ENCODE measurements around the gene DAGLB. TPM values are rescaled to one million over a fixed set of nuclear protein-coding genes. Genes with fewer than 3 reads are reported as not detected.
"Not testable (repeated sequence)": the region's sequence is repeated elsewhere in the genome, so short reads cannot be mapped to it uniquely, and the experiment has no call there.

The DAGLB gene
- total RNA-seq, 1 donor from 2014 or later: 16.8 TPM

DNA sequence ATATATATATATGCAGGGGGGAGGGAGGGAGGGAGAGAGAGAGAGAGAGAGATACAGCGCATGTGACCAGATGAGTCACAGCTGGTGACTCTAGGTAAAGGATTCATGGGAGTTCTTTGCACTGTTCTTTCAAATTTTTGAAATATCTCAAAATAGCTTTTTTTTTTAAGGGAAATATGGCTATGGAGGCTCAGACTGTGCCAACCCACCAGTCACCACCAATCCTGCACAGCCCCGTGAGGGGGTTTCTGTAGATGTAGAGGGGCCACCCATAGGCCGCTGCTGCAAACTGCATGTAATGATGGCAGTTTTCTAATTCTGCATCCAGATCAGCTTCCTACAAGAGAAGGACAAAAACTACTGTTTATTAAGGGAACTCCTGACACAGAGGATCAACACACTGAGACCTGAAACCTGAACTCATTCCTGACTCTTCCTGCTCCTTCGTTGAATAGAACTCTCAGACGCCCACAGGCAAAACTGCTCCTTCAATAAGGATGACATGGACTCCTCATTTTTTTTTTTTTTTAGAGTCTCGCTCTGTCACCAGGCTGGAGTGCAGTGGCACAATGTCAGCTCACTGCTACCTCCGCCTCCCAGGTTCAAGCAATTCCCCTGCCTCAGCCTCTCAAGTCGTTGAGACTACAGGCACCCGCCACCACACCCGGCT lies 17.3 kb downstream of the DAGLB start:
- DNase-seq (ENCODE audit: low spot score): no peak

DNA sequence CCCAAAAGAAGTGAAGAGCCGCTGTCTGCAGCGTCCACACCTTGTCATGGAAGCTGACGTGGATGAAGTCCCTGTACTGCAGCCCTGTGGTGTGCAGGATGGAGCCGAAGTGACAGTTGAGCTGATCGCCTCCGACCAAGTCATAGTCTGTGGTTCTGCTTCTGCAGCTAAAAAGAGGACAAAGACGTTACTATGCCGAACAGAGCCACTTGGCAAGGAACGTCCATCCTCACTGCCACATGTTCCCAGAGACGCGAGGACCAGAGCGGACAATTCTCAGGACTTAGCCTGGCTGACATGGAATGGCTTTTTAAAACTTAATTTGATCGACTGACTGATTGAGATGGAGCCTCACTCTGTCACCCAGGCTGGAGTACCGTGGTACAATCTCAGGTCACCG lies 21.8 kb downstream of the DAGLB start:
- no peak for DNase-seq (ENCODE audit: low spot score)

DNA sequence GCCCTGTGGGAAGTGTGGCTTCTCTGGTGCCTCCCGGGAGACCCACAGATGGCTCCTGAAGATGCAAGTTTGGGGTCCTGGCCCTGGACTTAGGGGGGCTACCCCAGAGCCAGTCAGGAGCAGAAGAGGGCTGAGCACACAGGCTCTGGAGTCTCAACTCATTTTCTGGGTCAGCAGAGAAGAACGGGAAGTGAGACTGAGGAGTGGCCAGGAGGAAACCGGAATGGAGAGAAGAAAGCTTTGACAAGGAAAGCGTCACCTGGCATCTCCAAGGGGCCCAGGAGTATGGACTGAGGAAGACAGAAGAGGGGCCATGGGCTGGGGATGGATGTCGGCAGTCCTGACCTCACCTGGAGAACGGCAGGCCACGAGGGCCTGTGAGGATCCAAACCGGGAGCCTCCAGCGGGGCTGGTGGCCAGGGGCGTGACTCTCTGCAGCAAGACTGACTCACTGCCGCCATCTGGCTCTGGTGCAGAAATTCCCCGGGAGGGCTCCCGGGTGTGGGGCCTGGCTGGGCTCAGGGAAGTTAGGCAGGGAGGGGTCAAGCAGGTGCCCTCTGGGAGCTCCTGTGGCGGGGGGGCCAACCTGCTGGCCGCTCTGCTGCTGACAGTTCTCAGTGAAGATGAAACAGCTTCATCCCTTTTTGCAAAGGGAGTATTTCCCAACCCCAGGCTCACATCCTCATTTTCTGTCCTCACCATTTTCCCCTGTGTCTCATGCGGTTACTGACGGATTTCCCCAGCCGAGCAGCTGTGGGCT lies 23.6 kb downstream of the DAGLB start:
- no peak for DNase-seq (ENCODE audit: low spot score)

DNA sequence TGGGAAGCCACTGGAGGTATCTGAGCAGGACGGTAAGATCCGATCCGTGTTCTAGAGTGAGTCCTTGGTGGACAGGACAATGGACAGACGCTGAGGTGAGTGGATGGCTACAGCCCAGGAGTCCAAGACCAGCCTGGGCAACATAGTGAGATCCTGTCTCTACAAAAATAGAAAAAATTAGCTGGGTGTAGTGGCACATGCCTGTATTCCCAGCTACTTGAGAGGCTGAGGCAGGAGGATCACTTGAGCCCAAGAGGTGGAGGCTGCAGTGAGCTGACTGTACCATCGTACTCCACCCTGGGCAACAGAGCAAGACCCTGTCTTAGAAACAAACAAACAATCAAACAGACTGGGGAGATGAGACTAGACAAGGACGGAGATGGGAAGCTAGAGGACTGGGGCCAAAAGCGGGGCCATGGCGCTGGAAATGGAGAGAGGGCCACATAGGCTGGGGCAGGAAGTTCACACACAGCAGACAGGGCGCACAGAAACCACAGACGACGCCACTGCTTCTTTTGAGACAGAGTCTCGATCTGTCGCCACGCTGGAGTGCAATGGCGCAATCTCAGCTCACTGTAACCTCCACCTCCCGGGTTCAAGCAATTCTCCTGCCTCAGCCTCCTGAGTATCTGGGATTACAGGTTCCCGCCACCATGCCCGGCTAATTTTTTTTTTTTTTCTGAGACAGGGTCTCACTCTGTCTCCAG lies 24.7 kb downstream of the DAGLB start:
- DNase-seq (ENCODE audit: low spot score): no peak

DNA sequence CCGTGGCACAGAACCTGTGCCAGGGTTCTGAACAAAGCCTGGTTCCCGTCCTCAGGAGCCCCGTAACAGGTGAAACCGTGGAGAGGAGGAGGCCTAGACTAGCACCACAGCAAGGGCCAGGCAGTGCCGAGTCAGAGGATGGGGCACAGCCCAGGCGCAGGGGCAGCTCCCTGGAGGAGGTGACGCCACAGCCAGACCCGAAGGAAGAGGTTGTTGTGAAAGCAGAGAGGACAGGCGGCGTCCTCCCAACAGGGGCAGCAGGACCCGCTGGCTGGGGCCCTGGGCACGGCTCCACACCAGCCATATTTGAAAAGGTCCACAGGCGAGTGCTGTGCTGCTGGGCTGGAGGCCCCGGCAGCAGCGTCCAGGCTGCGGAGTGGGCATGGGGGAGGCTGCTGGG lies 25.7 kb downstream of the DAGLB start:
- DNase-seq (ENCODE audit: low spot score): no peak

DNA sequence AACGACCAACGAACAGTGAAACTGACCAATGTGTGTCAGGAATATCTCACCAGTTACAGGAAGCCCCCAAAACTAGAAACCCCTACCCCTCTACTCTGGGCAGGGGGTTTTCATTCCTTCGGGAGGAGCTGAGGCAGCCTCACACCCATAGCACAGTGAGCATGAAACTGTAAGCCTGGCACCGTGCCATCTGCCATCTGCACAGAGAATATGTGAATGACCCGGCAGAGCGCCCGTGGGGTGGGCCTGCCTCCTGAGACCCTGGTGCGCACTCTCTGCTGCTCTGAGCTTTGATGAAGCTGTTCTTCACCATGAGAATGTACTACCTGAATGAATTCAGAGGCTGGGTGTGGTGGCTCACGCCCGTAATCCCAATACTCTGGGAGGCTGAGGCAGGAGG lies 27.1 kb downstream of the DAGLB start:
- no peak for DNase-seq (ENCODE audit: low spot score)

DNA sequence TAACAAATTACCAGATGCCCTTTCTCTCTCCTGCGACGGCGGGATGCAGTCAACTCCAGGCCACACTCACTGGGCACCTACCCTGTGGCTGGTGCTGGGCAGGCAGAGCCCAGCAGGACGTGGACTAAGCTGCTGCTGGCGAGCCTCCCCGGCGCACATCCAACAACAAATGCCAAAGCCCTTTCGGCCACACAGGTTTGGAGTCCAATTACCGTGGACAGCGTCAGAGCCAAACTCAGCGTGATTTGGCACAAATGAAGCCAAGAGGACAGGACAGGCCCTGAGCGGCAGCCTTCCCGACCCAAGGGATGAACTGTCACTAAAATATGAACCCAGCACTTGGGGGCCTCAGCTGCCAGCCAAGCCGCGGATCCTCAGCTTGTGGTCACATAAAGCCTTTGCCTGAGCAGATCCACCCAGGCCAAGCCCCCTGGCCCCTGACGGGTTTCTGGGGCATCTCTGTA lies 28.4 kb downstream of the DAGLB start:
- no peak for DNase-seq (ENCODE audit: low spot score)

DNA sequence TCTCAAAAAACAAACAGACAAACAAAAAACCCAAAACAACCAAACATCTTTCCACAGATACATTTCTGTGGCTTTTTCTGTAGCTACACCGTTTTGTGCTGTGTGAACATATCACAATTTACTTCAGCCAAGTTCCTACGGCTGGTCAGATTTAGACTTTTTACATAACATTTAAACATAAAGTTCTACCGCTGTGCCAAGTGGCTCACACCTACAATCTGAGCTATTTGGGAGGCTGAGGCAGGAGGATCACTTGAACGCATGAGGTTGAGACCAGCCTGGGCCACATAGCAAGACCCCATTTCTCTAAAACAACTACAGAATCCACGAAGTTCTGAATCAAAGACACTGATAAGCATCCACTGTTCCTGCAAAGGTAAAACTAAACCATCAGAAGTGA lies 30.3 kb downstream of the DAGLB start:
- DNase-seq (ENCODE audit: low spot score): no peak

DNA sequence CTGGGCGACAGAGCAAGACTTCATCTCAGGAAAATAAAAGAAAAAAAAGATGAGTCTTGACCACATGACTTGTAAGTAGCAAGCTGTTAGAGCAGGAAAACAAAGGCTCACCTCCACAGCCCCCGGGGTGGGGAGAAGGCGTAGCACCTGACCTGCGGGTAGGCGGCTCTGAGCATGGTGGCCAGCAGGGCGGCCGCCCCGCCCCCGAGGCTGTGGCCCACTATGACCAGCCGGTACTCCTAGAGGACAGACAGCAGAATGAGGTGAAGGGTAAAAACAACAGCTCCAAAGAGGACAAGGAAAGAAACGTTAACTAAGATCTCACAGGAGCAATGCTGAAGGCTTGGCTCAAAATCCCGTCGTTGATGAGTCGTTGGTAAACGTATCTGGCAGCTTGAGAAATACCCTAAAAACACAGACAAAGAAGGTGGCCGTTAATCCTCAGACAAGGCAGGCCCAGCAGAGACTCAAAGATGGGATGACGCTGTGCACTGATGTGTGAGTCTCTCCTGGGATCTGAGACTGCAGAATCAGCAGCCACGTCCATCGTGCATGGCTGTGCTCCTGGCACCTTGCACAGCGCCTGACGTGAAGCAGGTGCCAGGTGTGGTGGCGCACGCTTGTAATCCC lies 31.1 kb downstream of the DAGLB start:
- no peak for DNase-seq (ENCODE audit: low spot score)

DNA sequence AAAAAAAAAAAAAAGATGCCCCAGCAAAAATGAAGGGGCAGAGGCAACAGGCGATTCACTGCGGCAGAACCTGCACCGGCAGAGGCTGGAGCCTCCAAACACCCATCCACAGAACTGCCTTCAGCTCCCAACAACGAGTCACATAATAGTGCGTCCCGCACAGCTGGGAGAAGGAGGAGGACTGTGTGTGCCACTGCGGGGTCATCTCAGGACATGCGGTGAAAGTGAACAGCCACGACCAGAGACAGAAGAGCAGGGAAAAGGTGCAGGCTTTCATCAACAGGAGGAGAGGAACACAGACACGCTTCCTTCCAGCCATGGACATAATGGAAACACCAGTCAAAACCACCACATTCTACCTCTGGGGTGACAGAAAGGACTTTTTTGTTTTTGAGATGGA lies 34.1 kb downstream of the DAGLB start:
- DNase-seq (ENCODE audit: low spot score): no peak

DNA sequence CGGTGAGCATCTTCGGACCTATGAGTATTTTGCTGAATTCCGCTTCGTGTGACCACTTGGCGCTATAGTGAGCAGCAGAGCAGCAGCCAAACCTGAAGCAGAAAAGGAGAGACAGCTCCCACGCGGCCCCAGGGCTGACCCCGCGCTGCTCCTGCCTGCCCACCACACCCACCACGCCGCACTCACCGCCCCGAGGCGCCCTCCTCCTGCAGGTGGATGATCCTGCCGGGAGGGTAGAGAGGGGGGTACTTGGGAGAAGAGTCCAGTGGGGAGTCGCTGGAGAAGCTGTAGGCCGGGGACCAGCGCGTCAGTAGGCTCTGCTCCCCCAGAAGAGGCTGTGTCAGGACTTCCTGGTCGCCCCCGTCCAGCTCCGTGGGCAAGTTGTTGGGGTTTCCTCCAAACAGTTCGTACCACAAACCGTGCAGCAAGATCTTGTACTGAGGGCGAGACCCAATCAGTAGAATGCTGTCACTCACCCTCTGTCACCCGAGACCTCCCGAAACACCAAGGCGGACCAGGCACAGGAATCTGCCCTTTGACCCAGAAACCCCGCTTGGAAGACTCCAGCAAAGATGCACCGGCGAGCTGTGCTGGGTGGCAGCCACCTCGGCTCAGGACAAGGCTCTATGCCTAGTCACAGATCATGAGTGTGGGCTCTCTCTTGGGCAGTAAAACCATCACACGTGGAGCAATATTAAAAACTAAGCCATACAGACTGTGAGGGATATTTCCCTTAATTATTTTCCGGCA lies 37.6 kb downstream of the DAGLB start:
- DNase-seq (ENCODE audit: low spot score): no peak

DNA sequence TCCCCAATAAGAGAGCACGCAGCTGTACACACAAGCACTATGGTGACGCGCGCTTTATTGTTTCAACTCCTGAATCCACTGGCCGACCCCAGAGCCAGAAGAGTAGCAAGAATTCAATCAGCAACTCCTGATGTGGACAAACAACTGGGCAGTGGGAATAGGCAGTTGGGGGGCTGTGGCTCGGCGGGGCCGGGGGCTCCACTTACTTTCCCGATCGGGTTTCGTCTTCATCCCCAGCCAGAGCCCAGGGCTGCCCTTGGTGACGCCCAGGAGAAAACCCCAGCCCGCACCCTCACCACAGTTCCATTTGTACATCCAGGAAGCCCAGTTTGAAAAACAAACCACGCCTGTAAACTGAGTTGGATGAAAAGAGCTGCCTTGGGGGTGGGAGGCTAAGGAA lies 38.7 kb downstream of the DAGLB start:
- DNase-seq (ENCODE audit: low spot score): no peak

DNA sequence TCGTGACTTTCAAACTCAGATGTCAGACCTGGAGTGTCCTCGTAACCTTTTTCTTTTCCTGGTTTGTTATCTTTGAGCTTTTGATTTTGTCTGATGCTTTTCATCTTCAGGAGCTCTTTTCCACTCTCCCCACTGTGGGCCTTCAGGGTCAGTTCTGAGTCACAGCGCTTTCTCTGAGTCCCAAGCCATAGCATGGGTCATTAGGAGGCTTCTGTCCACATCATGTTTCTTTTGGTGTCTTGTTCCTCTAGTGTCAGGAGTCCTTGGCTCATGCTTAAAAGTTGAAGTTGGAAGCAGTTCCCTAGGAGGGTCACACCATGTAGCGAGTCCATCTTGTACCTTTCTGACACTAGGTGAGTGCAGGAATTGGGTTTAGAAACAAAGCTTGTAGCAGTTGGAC lies 40.3 kb downstream of the DAGLB start:
- no peak for DNase-seq (ENCODE audit: low spot score)

DNA sequence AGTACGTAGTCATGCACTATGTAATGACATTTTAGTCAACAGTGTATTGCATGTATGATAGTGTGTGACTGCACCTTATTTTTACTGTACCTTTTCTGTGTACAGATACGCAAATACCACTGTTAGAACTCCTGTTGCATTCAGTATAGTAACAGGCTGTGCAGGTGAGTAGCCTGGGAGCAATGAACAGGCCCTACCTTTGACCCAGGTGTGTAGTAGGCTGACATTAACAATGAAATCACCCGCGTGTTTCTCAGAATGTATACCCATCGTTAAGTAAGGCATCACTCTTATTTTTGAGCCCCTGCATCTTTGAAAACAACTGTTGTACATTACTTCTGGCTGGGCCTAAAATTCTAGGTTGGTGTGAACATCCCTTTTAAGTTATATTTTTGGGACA lies 41.6 kb downstream of the DAGLB start:
- DNase-seq (ENCODE audit: low spot score): no peak

DNA sequence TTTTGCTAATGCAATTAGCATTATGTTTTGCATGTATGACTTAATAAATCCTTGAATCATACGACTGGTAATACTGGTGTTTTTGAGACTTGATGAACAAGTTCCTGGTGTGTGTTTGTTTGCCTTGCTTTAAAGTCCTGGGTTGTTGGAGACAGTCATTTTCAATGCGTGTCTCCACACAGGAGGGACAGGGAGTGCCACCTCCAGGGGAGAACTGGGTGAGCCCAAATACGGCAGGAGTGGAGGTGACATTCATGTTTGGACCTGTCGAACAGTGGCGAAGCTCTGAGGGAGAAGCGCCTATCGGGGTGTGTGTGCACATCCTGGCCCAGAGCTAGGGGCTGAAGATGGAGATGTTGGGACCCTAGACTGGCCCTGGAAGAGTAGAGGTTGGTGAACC lies 43.8 kb downstream of the DAGLB start:
- peak; percentile 83 for DNase-seq (ENCODE audit: low spot score)

DNA sequence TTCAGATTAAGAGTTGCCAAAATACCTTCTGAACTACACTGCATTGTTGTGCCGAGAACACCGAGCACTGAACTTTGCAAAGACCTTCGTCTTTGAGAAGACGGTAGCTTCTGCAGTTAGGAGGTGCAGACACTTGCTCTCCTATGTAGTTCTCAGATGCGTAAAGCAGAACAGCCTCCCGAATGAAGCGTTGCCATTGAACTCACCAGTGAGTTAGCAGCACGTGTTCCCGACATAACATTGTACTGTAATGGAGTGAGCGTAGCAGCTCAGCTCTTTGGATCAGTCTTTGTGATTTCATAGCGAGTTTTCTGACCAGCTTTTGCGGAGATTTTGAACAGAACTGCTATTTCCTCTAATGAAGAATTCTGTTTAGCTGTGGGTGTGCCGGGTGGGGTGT lies 45.0 kb downstream of the DAGLB start:
- no peak for DNase-seq (ENCODE audit: low spot score)

DNA sequence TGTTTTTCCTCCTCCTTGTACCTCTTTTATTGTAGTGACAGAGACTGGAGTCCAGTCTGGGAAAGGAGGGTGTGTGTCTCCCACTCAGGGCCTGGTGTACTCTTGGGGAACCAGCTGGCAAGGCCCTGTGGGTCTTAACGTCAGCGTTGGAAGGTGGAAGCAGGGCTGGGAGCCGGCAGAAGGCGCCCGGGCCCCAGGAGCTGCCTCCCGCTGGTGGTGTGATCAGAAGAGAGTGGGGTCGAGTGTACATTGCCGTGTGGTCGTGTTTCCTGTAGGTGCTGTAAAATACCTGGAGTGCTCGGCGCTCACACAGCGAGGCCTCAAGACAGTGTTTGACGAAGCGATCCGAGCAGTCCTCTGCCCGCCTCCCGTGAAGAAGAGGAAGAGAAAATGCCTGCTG lies 45.7 kb downstream of the DAGLB start:
- no peak for DNase-seq (ENCODE audit: low spot score)

DNA sequence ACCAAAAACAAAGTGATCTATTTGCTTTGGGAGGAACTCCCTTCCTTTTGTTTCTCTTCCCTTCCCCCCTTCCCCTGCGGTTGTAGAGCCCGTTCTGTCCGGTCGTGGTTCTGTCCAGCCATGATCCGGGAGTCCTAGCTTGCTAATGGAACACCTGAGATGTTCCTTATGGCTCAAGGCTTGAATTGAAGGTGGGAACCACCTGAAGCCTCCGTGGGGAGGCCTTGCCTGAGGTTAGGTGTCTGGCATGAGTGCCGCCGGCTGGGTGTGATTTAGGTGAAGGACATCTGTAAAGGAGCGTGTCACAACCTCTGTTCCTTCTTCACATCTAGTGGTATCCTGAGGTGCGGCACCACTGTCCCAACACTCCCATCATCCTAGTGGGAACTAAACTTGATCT lies 46.2 kb downstream of the DAGLB start:
- DNase-seq (ENCODE audit: low spot score): no peak

DNA sequence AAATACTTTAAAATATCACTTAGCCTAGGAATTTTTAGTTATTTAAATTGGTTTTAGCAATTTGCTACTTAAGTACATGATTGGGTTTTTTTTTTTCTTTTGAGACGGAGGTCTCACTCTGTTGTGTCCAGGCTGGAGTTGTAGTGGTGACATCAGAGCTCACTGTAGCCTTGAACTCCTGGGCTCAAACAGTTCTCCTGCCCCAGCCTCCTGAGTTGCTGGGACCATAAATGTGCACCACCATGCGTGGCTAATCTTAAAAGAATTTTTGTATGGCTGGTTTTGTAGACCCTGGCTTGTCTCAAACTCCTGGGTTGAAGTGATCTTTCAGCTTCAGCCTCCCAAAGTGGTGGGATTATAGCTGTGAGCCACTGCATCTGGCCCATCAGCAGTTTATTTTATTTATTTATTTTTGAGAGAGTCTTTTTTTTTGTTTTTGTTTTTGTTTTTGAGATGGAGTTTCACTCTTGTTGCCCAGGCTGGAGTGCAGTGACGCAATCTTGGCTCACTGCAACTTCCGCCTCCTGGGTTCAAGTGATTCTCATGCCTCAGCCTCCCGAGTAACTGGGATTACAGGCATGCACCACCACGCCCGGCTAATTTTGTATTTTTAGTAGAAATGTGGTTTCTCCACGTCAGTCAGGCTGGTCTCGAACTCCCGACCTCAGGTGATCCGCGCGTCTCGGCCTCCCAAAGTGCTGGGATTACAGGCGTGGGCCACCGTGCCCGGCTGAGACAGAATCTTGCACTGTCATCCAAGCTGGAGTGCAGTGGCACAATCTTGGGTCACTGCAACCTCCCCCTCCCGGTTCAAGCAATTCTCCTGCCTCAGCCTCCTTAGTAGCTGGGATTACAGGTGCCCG lies 47.3 kb downstream of the DAGLB start:
- DNase-seq (ENCODE audit: low spot score): not testable (repeated sequence)

DNA sequence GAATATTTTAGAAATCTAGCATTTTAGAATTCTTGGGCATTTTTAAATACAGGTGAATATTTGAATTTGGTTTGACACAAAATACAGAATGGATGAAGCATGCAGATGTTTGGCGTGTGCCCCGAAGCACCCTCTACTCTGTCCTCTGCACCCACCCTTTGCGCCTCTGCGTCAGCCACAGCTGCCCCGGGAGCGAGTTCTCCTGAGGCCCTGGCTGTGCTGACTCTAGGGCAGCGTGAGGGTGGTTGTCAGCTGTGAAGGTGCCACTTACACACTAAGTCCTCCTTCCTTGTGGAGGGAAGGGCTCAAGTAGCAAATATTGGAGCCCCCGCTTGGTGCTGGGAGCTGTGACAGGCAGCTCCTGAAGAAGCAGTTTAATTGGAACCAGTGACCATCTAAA lies 48.4 kb downstream of the DAGLB start:
- no peak for DNase-seq (ENCODE audit: low spot score)

DNA sequence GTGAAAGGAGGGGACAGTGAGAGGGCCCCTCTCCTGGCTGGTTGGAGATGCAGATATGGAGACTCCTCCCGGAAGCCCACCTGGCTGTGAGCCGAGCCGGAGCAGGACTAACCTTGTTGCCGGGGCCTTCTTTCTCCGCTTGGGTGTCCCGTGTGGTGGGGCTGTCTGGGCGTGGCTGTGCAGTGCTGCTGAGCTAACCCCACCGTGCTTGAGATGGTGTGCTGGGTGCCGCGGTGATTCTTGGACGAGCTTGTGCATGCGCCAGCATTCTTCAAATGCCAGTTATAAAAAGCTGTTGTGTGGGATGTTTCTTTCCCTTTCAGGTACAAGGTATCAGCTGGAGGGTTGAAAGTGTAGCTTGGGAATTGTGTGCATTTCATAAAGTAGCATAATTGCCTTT lies 48.8 kb downstream of the DAGLB start:
- no peak for DNase-seq (ENCODE audit: low spot score)
